GM18498 (cell line): ENCODE data around the gene TNFAIP8L2.

Source experiments
- ATAC-seq: cut with Tn5 transposase; IDR thresholded peaks from one replicate; pipeline ENCODE4 v1.9.1; 2021; ENCODE audit warnings: mild to moderate bottlenecking, moderate library complexity; ENCODE audit not compliant: unreplicated experiment

Gene TNFAIP8L2

GRCh38 chr1:151145304-151146071, 11.0 kb upstream of the TNFAIP8L2 start:
- ATAC-seq: no peak

DNA sequence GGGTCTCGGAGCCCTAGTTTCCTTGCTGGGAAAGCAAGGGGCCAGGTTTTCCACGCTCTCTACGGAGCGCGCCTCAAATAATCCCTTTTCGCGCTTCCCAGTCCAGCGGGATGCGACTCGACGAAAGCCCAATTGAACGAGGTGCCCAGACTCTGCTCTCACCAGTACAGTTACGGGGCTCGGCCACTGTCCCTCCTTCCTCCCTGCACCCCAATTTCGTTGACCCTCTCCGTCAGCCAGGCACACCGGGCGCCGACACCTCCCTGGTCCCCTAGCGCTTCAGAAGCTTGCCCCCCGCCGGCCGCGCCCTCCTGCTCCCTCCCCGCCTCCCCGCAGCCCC, 10.4 kb upstream of the TNFAIP8L2 start:
- peak; percentile 5 for ATAC-seq

GRCh38 chr1:151146412-151147131, 9.9 kb upstream of the TNFAIP8L2 start, which contains the start of gene SEMA6C:
SEMA6C (minus strand) TSS chr1:151146631; CDS start chr1:151142621, 4,010 bp downstream.
- ATAC-seq: peak; percentile 99

GRCh38 chr1:151147132-151147503, 9.3 kb upstream of the TNFAIP8L2 start:
- ATAC-seq: no peak

DNA sequence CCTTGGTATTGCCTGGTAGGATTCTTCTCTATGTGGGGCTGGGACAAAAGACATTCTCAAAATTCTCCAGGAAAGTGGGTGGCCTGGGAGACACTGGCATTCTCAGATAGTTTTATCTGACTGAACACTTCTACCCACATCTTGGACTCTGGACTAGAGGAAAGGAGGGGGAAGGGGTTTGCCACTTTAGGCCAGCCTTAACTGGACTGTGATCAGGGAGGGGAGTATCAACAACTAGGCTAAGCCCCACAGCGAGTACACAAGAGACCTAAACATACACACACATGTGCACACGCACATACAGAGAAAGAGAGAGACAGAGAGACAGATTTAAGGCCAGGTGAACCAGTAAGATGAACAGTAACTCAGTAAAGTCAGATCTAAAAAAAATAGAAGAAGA, 8.8 kb upstream of the TNFAIP8L2 start:
- no peak for ATAC-seq

DNA sequence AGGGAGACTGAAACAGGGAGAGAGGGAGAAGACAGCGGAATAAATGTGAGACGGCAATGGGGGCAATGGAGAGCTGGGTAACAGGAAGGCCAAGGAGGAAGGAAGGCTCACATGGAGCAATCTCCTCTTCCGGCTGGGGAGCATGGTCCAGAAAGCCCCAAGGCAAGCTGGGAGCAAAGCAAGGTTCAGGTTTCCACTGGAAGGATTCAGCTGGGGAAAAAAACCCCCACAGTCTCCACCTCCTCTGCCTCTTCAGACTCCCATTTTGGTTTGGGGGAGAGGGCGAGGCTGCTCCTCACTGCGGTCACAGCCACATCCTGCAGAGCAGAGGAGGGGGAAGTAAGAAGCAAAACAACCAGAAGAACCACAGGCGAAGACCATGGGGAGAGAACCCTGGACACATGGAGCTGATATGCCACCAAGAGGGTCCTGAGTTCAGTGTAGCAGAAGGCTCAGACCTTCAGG, 650 bp downstream of the TNFAIP8L2 start:
- ATAC-seq: no peak

DNA sequence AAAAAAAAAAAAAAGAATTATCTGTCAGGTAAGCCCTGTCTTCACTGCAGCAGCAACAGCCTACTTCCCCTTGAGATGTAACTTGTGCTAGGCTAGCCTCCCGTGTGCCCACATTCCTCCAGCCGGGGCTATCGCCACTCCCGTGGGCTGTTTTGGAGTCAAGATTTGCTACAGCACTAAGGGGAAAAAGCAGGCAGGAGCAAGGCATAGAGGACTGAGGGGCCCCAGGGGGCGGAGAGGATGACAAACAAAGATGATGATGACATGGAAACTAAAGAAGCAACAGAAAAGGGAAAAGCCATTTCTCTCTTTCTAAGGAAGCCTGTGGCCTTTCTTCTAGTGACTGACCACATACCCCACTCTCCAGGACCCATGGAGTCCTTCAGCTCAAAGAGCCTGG, 1.9 kb downstream of the TNFAIP8L2 start:
- ATAC-seq: no peak

GRCh38 chr1:151158751-151159251, 2.4 kb downstream of the TNFAIP8L2 start:
- ATAC-seq: no peak

DNA sequence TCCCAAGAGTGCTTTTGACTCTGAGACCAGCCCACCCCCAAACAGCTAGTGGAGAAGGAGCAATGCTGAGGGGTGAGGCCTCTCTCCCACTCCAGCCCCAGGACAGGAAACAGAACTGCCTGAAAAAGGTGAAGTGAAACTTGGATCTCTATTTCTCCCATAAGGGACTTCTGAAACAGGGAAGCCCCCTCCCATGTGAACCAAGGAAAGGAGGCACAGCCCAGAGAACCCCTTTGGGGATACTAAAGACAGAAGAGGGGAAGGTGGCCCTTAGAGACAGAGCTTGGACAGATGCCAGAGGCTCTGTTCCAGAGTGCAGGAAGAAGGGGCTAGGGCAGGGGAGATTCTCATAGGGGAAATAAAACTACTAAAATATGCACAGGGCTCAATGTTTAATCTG, 2.9 kb downstream of the TNFAIP8L2 start:
- no peak for ATAC-seq

DNA sequence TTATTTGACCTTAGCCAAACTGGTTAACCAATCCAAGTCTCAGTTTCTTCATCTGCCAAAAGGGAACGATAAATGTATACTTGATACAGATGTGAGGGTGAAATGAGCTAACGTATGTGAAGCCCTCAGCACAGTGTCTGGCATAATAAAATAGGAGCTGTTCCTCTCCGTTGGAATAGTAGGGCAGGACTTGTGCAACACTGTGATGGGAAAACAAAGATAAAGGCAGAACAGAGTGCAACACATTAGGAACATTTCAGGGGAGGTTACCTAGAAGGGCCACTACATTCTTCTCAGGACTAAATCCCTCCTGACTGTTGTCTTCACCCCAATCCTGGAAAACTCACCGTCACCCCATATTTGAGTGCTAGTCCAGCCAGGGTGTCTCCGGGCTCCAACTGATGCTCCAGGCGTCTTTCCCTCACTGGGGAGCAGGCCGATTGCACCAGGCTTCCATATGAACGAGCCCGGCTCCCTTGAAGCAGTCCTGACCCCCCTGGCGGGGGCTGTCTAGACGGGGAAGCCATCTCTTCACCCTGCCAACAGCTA, 8.4 kb downstream of the TNFAIP8L2 start:
- no peak for ATAC-seq

DNA sequence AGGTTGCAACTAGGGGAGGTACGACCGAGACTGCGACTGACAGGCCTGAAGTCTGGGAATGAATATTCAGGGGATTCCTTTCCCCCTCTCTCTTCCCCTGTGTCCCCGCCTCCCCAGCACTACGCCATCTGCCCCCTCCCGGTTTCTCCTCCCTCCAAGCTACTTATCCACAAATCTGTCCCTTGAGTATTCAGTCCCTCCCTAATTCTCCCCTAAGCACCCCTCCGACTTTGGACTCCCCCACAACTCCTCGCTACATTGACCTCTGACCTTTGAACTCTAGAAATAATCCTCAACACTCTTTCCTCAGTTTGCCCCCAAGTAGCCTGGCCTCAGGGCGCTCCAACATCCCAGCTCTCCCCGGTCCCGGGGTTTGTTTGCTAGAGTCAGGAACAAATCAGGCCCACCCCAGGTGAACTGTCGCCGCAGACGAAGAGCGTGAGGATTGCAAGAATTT, 8.9 kb downstream of the TNFAIP8L2 start:
- ATAC-seq: no peak

- peak; percentile 91 for ATAC-seq
Measured at GRCh38 chr1:151165738-151166504, 9.5 kb downstream of the TNFAIP8L2 start, which contains the start of the genes LYSMD1 and SCNM1. LYSMD1 (minus strand) TSS chr1:151165902; CDS start chr1:151165258, 644 bp downstream. SCNM1 (plus strand) TSS chr1:151166144; CDS start chr1:151166153, 9 bp downstream.

GRCh38 chr1:151166505-151166956, 10.1 kb downstream of the TNFAIP8L2 start:
- no peak for ATAC-seq

- ATAC-seq: no peak
Measured at GRCh38 chr1:151167116-151167515, 10.7 kb downstream of the TNFAIP8L2 start.

DNA sequence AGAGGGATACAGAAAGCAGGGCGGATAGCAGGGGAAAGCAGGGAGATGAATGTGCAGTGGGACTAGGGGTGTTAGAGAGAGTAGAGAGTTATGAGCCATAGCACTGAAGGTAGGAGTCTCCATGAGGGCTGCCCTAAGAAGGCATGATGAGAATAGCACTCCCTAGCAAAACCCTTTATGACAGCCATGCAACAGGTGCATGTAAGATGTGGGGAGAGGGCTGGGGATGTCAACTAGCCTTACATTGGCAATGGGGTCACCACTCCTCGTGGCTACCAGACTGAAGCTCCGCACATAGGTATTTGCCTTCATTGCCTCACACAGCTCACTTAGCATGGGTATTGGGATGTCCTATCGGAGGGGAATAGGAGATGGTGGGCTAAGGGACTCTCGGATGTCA, 14.7 kb downstream of the TNFAIP8L2 start:
- ATAC-seq: no peak

DNA sequence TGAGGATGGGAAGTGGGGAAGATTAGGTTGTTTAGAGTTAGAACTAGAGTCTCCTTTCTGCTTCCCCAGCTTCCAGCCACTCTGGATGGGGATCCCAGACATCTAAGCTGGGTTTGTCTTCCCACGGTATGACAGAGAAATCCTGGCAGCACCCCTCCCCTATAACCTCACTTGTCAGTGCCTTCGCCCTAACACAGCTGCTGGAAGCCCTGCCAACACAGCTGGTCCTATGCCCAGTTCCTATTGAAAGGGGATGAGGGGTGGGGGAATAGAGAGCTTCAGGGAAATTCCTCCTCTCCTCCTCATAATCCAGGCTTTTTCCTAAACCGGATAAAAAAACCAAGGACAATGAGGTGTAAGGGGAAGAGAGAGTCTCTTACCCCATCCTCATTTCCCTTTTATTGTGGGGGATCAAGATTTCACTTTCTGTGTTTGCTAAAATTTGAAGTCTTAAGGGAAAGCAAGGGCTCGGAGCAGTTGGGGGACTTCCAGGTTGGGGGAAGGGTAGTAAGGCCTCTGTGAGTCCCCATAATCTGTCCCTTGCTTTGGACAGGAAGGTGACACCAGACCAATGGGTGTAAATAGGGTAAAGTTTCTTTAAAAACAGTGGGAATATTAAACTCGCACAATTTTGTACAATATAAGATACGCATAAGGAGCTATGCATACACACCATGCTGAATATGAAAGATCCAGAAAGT, 18.7 kb downstream of the TNFAIP8L2 start:
- no peak for ATAC-seq

GRCh38 chr1:151175863-151176262, 19.4 kb downstream of the TNFAIP8L2 start, which contains the start of gene TMOD4:
TMOD4 (minus strand) TSS chr1:151175981; CDS start chr1:151174875, 1,106 bp downstream.
- no peak for ATAC-seq

- no peak for ATAC-seq
Measured at GRCh38 chr1:151176514-151177045, 20.1 kb downstream of the TNFAIP8L2 start.

DNA sequence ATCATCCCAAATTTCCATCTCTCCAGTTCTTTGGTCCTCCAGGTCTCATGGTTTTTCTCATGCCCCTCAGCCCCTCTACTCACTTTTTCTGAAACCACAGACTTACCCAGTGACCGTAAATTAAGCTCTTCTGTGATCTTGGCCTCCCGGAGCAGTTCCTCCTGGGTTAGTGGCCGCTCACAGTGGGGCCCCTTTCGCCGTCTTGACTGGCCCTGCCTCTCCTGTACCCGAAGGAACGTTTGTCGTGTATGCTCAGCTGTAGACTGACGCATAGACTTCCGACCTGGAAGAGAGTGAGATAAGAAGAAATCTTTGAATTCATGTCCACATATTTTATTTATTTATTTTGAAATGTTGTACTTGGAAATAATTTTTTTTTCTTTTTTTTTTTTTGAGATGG, 27.8 kb downstream of the TNFAIP8L2 start:
- no peak for ATAC-seq

DNA sequence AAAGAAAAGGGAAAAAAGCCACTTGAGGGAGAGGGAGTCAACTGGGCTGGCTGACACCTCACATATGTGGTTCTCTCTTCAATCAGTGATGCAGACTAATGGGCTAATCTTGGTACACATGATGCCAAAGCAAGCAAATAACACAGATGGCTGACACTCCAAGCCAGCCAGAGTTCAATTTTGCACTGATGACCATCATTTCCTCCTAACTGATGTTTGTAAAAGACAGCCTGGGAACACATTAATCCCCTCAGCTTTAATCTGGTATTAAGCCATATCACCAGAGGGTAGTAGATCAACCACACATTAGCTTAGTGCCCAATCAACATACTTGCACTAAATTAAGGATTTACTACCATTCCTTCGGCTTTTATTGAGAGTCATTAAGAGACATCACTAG, 30.8 kb downstream of the TNFAIP8L2 start:
- no peak for ATAC-seq
